HT-29 (cell line): ENCODE results near the gene SPPL2B. TPM values are rescaled to one million over a fixed set of nuclear protein-coding genes. Genes with fewer than 3 reads are reported as not detected.
A peak's percentile ranks its signal among the peaks of the same experiment; 100 is the strongest.
"Not testable (repeated sequence)": the region's sequence is repeated elsewhere in the genome, so short reads cannot be mapped to it uniquely, and the experiment has no call there.

Source experiments
- DNase-seq: peaks from one replicate; pipeline ENCODE4 v3.0.0-alpha.2; 2015; ENCODE audit warnings: low spot score
- total RNA-seq: library from RNA; depleted of rRNA; stranded (reverse); fragments of >200 nt; shearing (Covaris generic); gene quantifications from 2 replicates; pipeline ENCODE4 v1.2.3, GENCODE V29; 2014

The SPPL2B gene
- total RNA-seq, 1 experiment from 2014 or later, result 121 TPM

DNA sequence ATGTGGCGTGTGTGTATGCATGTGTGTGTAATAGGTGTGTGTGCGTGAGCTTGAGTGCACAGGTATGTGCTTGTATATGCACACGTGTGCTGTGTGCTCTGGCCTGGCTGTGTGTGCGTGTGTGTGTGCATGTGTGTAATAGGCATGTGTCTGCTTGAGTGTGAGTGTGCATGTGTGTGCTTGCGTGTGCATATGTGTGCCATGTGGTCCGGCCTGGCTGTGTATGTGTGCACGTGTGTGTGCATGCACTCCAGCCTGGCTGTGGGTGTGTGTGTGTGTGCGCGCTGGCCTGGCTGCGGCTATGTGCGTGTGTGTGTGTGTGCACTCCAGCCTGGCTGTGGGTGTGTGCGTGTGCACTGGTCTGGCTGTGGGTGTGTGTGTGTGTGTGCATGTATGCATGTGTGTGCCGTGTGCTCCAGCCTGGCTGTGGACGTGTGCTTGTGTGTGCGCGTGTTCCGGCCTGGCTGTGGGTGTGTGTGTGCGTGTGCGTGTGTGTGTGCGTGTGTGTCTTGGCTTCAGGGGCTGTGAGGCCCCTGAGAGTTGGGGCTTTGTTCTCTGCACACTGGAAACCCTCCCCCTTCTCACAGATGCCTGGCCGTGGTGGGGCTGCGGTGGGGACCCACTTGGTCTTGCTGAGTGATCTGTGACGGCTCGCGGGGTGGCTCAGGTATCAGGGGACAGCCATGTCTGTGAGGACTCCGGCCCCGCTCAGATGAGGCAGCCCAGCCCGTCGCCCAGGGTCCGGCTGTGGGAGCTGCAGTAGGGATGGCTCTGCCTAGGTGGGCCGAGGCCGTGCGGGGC is 8.2 kb downstream of the SPPL2B start:
- no peak for DNase-seq

GRCh38 chr19:2337329-2337707 is 8.8 kb downstream of the SPPL2B start:
- DNase-seq, result peak; percentile 34

DNA sequence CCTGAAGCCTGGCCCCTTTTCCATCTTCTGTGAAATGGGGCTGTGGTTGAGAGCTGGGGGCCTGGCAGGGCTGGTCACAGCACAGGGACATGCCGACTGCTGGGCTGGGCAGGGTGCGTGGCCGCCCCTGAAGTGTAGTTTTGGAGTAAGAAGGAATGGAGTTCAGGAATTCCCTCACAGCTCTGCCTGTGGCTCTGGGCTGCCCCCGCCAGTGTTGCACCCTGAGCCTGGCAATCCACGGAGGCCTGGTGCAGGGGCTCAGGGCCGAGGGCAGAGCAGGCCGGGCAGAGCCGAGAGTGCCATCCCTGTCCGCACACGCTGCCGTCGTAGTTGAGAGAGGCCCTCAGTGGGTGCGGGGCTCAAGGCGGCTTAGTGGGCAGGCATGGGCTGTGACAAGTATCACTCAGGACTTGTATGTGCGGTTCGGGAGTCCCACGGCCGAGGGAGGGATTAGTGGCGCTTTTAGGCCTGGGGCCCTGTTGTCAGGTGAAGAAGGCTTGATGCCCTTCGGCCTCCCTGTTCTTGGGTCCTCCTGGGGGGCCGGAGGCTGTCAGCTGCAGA is 9.7 kb downstream of the SPPL2B start:
- DNase-seq, result no peak

DNA sequence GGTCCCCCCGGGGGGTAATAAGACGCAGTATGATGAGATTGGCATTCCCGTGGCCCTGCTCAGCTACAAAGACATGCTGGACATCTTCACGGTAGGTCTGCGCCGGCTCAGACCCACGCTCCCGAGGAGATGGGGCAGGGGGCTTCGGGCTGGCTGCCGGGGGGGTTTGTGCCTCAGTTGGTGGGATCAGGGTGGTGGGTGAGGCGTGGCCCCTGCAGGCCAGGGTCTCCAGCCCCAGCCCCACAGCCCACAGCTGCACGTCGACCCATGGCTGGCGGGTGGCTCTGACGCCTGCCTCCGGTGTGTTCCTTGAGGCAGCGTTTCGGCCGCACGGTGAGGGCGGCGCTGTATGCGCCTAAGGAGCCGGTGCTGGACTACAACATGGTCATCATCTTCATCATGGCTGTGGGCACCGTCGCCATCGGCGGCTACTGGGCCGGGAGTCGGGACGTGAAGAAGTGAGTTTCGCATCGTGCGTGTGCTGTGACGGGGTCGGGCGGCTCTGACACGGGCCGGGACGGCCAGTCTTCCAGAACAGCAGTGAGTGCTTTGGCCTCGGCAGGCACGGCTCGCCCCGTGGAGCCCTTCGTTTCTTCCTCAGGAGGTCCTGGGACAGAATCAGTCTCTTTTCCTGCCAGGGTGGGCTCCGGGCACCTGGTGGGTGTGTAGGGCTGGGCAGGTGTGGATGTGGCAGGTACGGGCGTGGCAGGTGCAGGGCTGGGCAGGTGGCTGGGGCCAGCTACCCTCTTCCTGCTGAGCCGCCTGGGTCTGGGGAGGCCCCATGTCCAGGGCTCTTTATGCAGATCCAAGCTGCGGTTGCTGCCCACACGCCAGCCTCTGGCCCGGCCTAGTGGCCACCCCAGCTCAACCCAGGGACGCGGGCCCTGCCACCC is 10.5 kb downstream of the SPPL2B start:
- no peak for DNase-seq

DNA sequence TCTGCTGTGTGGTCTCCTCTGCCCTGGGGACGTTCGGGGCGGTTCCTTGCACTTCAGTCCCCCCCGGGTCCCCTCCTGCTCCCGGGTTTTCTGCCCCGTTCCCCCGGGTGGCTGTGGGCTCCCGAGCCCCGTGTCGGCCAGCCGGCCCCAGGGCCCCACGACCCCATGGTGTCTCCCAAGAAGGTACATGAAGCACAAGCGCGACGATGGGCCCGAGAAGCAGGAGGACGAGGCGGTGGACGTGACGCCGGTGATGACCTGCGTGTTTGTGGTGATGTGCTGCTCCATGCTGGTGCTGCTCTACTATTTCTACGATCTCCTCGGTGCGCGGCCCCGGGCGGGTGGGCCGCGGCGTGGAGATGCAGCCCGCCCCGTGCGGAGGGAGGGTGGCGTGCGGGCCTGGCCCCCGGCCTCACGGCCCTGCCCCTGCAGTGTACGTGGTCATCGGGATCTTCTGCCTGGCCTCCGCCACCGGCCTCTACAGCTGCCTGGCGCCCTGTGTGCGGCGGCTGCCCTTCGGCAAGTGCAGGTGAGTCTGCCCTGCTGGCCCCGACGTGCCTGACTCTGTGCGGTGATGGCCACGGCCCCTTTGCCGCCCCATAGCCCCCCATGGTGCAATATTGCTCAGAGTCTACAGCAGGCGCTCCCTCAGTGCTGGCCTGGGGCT is 11.3 kb downstream of the SPPL2B start:
- DNase-seq, result no peak

DNA sequence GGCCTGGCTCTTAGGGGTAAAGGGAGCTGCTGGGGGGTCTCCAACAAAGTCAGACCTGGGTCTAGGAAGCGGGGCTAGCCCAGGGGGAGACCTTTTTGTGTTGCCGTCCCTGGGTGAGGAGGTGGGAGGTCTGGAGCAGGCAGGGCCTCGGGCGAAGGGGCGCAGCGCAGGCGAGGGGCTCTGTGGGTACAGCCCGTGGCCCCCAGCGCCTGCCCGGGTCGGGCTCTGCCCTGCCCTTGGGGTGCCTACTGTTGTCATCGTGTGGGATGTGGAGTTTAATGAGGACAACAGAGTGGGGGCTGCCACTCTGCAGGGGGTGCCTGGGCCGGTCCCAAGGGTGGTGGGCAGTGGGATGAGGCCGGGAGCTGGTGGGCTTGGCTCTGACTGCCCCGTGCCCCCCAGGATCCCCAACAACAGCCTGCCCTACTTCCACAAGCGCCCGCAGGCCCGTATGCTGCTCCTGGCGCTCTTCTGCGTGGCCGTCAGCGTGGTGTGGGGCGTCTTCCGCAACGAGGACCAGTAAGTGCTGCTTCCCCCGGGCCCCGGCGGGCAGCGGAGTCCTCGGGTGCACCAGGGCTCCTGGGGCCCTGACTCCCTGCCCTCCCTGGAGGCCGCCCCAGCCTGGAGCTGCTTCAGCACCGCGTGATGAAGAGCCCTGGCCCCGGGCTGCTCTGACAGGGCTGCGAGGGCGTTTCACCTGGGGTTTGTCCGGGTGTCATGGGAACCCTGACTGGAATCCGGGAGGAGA is 12.2 kb downstream of the SPPL2B start:
- no peak for DNase-seq

- DNase-seq, result no peak
Observed at GRCh38 chr19:2341244-2341751, 12.8 kb downstream of the SPPL2B start.

- no peak for DNase-seq
Observed at GRCh38 chr19:2341982-2342381, 13.5 kb downstream of the SPPL2B start.

- DNase-seq, result no peak
Observed at GRCh38 chr19:2342656-2343288, 14.3 kb downstream of the SPPL2B start.

GRCh38 chr19:2343289-2343982 is 15.0 kb downstream of the SPPL2B start:
- no peak for DNase-seq

DNA sequence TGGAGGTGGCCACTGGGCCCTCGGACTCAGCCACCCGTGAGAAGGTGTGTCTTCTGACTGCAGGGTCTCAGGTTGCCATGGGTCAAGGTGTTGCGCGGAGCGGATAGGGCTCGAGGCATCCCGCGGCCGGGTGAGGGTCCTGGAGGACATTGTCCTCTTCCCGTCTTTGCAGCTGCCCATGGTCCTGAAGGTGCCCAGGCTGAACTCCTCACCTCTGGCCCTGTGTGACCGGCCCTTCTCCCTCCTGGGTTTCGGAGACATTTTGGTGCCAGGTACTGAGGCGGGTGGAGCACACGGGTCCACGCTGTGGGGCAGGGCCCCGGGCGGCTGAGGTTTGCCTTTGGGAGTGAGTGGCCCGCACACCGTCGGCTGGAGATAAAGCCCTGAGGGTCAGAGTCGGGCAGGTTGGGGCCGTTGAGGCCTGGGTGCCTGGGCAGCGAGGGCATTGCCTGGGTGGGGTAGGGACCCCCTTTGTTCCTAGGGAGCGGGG is 15.9 kb downstream of the SPPL2B start:
- no peak for DNase-seq

DNA sequence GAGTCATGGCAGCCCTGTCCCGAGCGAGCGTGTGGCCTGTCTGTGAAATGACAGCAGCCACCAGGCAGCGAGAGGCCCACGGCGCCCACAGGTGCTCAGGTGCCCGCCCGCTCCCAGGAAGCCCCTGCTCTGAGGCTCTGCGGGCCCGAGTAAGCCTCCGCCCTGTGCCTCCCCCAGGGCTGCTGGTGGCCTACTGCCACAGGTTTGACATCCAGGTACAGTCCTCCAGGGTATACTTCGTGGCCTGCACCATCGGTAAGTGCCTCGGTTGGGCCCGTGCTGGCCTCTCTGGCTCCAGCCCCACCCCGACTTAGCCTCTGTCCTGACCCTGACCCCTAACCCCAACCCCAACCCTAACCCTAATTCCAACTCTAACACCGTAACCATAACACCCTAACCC is 16.6 kb downstream of the SPPL2B start:
- no peak for DNase-seq

GRCh38 chr19:2345794-2346663 is 17.5 kb downstream of the SPPL2B start:
- peak; percentile 14 for DNase-seq

- DNase-seq, result not testable (repeated sequence)
Observed at GRCh38 chr19:2349818-2350217, 21.3 kb downstream of the SPPL2B start.

- no peak for DNase-seq
Observed at GRCh38 chr19:2350656-2351055, 22.2 kb downstream of the SPPL2B start.

GRCh38 chr19:2351591-2351990 is 23.1 kb downstream of the SPPL2B start:
- DNase-seq, result no peak

- DNase-seq, result no peak
Observed at GRCh38 chr19:2352121-2352520, 23.6 kb downstream of the SPPL2B start.

GRCh38 chr19:2353159-2353886 is 24.8 kb downstream of the SPPL2B start:
- no peak for DNase-seq
